Measurements from ENCODE around the gene NISCH. TPM values are rescaled to one million over a fixed set of nuclear protein-coding genes. Genes with fewer than 3 reads are reported as not detected.

Gene NISCH
- total RNA-seq, 1 experiment from 2014 or later, result 63.4 TPM

DNA sequence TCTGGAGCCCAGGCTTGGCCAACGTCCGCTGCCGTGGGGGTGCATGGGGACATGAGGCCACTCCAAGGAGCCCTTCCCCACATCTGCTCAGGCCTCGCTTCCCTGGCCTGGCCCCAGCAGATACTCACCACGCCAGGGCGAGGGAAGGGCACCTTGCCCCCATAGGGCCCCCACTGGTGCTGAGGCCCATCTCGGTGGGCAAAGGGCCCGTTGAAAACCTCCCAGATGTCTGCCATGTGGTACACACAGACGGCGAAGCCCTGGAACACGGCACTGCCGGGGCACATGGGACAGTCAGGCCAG is 15.2 kb upstream of the NISCH start:
- ChIA-PET POLR2A (no interaction called here), CTCF (no interaction called here)
- DNase-seq (ENCODE audit: low read depth, low spot score) (no peak), ATAC-seq (no peak)
- H3K27ac ChIP-seq (ENCODE audit: low read length), result no peak overlapping the region
- TF ChIP-seq SIN3A (IDR thresholded peaks at IDR 0.05; ENCODE audit: borderline replicate concordance, insufficient read depth, low read depth, low read length), result no peak
- no peak for TF ChIP-seq POLR2AphosphoS5 (IDR thresholded peaks at IDR 0.05; ENCODE audit: low read depth, low read length)
- TF ChIP-seq TCF7L2 (IDR thresholded peaks at IDR 0.05; ENCODE audit: low read depth, low read length), result no peak
- TF ChIP-seq, protein P1, sequence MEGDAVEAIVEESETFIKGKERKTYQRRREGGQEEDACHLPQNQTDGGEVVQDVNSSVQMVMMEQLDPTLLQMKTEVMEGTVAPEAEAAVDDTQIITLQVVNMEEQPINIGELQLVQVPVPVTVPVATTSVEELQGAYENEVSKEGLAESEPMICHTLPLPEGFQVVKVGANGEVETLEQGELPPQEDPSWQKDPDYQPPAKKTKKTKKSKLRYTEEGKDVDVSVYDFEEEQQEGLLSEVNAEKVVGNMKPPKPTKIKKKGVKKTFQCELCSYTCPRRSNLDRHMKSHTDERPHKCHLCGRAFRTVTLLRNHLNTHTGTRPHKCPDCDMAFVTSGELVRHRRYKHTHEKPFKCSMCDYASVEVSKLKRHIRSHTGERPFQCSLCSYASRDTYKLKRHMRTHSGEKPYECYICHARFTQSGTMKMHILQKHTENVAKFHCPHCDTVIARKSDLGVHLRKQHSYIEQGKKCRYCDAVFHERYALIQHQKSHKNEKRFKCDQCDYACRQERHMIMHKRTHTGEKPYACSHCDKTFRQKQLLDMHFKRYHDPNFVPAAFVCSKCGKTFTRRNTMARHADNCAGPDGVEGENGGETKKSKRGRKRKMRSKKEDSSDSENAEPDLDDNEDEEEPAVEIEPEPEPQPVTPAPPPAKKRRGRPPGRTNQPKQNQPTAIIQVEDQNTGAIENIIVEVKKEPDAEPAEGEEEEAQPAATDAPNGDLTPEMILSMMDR (IDR thresholded peaks at IDR 0.05), result no peak
- no peak for TF ChIP-seq REST (IDR thresholded peaks at IDR 0.05; ENCODE audit: insufficient read depth in 1 of 2, low read depth in 2 of 2, low read length in 1 of 2)
- no peaks in the 10 kb centered on the region for H3K27me3 ChIP-seq (ENCODE audit: control insufficient read depth, insufficient read depth, low read length)
- BruUV-seq (replicated peaks), result no TSS peak
- no peaks in the 10 kb centered on the region for H3K4me1 ChIP-seq (ENCODE audit: control insufficient read depth, insufficient read depth, low read length)
- H3K36me3 ChIP-seq (ENCODE audit: control insufficient read depth, insufficient read depth, low read length), result no peaks in the 10 kb centered on the region
- H3K4me3 ChIP-seq (ENCODE audit: low read depth in 2 of 2, low read length in 2 of 2), result no peak overlapping the region
- intact Hi-C loops (cut with micrococcal nuclease; ENCODE audit: unreplicated experiment), result no loop called here
- H3K9me3 ChIP-seq (ENCODE audit: control insufficient read depth, insufficient read depth, low read depth, low read length), result no peaks in the 10 kb centered on the region
- in situ Hi-C loops (cut with HindIII; ENCODE audit: low pct_unique_long_range_greater_than_20kb, low sequenced_read_pairs), result no loop called here

GRCh38 chr3:52440671-52441070 is 14.7 kb upstream of the NISCH start:
- no peak overlapping the region for H3K4me3 ChIP-seq (ENCODE audit: low read depth in 2 of 2, low read length in 2 of 2)
- no peaks in the 10 kb centered on the region for H3K27me3 ChIP-seq (ENCODE audit: control insufficient read depth, insufficient read depth, low read length)
- intact Hi-C loops (cut with micrococcal nuclease; ENCODE audit: unreplicated experiment), result no loop called here
- H3K27ac ChIP-seq (ENCODE audit: low read length), result no peak overlapping the region
- no peaks in the 10 kb centered on the region for H3K4me1 ChIP-seq (ENCODE audit: control insufficient read depth, insufficient read depth, low read length)
- POLR2A ChIA-PET, result no interaction called here
- BruUV-seq (replicated peaks), result no TSS peak
- in situ Hi-C loops (cut with HindIII; ENCODE audit: low pct_unique_long_range_greater_than_20kb, low sequenced_read_pairs), result no loop called here
- H3K36me3 ChIP-seq (ENCODE audit: control insufficient read depth, insufficient read depth, low read length), result no peaks in the 10 kb centered on the region
- CTCF ChIA-PET, result no interaction called here
- TF ChIP-seq, protein P1 (IDR thresholded peaks at IDR 0.05), result no peak
- no peak for TF ChIP-seq REST (IDR thresholded peaks at IDR 0.05; ENCODE audit: insufficient read depth in 1 of 2, low read depth in 2 of 2, low read length in 1 of 2)
- TF ChIP-seq TCF7L2 (IDR thresholded peaks at IDR 0.05; ENCODE audit: low read depth, low read length), result no peak
- TF ChIP-seq POLR2AphosphoS5 (IDR thresholded peaks at IDR 0.05; ENCODE audit: low read depth, low read length), result no peak
- TF ChIP-seq SIN3A (IDR thresholded peaks at IDR 0.05; ENCODE audit: borderline replicate concordance, insufficient read depth, low read depth, low read length), result no peak
- H3K9me3 ChIP-seq (ENCODE audit: control insufficient read depth, insufficient read depth, low read depth, low read length), result no peaks in the 10 kb centered on the region
- DNase-seq (ENCODE audit: low read depth, low spot score) (no peak), ATAC-seq (no peak)

Measured in Panc1 (cell line).